ENCODE data around the gene ZNF316.

- TF ChIP-seq EZH2phosphoT487 (IDR thresholded peaks at IDR 0.05; ENCODE audit: unreplicated experiment) (no peak), CTCF (conservative IDR thresholded peaks at IDR 0.05; ENCODE audit: low read depth in 2 of 2) (no peak), ZNF462 (CRISPR knock-in tag; IDR thresholded peaks at IDR 0.05) (no peak), POLR2AphosphoS5 (IDR thresholded peaks at IDR 0.05; ENCODE audit: low read depth) (no peak), CREB1 (CRISPR knock-in tag; IDR thresholded peaks at IDR 0.05; ENCODE audit: low read depth) (no peak), EZH2 (IDR thresholded peaks at IDR 0.05; ENCODE audit: low read depth, unreplicated experiment) (no peak), ZNF331 (CRISPR knock-in tag; IDR thresholded peaks at IDR 0.05; ENCODE audit: low read depth) (no peak), ZNF114 (CRISPR knock-in tag; IDR thresholded peaks at IDR 0.05) (no peak), STAT1 (IDR thresholded peaks at IDR 0.05; ENCODE audit: unreplicated experiment) (no peak)
- TF ChIP-seq, protein P1, sequence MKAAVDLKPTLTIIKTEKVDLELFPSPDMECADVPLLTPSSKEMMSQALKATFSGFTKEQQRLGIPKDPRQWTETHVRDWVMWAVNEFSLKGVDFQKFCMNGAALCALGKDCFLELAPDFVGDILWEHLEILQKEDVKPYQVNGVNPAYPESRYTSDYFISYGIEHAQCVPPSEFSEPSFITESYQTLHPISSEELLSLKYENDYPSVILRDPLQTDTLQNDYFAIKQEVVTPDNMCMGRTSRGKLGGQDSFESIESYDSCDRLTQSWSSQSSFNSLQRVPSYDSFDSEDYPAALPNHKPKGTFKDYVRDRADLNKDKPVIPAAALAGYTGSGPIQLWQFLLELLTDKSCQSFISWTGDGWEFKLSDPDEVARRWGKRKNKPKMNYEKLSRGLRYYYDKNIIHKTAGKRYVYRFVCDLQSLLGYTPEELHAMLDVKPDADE (IDR thresholded peaks at IDR 0.05): no peak
- TF ChIP-seq, protein P2, sequence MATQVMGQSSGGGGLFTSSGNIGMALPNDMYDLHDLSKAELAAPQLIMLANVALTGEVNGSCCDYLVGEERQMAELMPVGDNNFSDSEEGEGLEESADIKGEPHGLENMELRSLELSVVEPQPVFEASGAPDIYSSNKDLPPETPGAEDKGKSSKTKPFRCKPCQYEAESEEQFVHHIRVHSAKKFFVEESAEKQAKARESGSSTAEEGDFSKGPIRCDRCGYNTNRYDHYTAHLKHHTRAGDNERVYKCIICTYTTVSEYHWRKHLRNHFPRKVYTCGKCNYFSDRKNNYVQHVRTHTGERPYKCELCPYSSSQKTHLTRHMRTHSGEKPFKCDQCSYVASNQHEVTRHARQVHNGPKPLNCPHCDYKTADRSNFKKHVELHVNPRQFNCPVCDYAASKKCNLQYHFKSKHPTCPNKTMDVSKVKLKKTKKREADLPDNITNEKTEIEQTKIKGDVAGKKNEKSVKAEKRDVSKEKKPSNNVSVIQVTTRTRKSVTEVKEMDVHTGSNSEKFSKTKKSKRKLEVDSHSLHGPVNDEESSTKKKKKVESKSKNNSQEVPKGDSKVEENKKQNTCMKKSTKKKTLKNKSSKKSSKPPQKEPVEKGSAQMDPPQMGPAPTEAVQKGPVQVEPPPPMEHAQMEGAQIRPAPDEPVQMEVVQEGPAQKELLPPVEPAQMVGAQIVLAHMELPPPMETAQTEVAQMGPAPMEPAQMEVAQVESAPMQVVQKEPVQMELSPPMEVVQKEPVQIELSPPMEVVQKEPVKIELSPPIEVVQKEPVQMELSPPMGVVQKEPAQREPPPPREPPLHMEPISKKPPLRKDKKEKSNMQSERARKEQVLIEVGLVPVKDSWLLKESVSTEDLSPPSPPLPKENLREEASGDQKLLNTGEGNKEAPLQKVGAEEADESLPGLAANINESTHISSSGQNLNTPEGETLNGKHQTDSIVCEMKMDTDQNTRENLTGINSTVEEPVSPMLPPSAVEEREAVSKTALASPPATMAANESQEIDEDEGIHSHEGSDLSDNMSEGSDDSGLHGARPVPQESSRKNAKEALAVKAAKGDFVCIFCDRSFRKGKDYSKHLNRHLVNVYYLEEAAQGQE (IDR thresholded peaks at IDR 0.05; ENCODE audit: unreplicated experiment): no peak
Measured at GRCh38 chr7:6648815-6649104, 11.6 kb downstream of the ZNF316 start.

Data from GM23338 (cell line).